ENCODE results near the gene NOXA1. TPM values are rescaled to one million over a fixed set of nuclear protein-coding genes. Genes with fewer than 3 reads are reported as not detected.
"Not testable (repeated sequence)": the region's sequence is repeated elsewhere in the genome, so short reads cannot be mapped to it uniquely, and the experiment has no call there.

Gene NOXA1, protein sequence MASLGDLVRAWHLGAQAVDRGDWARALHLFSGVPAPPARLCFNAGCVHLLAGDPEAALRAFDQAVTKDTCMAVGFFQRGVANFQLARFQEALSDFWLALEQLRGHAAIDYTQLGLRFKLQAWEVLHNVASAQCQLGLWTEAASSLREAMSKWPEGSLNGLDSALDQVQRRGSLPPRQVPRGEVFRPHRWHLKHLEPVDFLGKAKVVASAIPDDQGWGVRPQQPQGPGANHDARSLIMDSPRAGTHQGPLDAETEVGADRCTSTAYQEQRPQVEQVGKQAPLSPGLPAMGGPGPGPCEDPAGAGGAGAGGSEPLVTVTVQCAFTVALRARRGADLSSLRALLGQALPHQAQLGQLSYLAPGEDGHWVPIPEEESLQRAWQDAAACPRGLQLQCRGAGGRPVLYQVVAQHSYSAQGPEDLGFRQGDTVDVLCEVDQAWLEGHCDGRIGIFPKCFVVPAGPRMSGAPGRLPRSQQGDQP
- total RNA-seq: 1.5 and 2.6 TPM in 2 replicates

- peak; percentile 96 for DNase-seq
These were observed at the start of gene NOXA1, which contains the start of gene EXD3 for GRCh38 chr9:137422604-137423513. NOXA1 (plus strand) TSS chr9:137423393; CDS start chr9:137423530, 137 bp downstream. EXD3 (minus strand) TSS chr9:137423162; CDS start chr9:137395357, 27,805 bp downstream.

GRCh38 chr9:137373611-137373980, 49.6 kb upstream of the NOXA1 start:
- DNase-seq: no peak

DNA sequence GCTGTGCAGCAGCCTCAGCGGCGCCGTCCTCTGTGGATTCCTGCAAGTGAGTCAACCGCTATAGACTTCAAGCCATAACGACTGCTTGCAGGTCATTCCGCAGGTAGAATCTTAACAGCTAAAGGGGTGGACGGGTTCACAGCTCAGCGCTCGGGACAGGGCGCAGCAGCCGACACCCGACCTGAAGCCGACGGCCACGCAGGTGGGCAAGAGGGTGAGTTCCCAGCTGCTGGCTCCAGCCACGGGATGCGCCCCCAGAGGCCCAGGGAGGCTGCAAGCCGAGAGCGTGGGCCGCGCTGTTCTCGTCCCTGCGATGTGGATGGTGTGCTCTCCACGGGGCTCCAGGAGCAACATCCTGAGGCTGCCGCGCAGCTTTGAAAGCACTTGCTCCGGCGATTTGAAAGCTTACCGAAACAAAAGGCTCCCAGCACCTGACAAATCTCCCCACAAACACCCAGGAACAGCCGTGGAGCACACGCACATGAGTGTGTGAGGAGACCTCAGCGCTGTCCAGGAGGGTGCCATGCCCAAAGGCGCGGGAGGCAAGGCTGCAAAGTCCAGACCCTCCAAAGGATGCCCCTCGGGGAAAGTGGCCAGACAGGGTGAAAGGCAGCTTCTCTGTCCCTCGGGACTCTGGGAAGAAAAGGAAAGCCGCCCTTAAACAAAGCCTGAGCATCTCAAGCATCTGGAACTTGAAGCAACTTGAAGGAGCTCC, 48.9 kb upstream of the NOXA1 start:
- DNase-seq: no peak

- no peak for DNase-seq
These were observed 47.7 kb upstream of the NOXA1 start for GRCh38 chr9:137375321-137376058.

DNA sequence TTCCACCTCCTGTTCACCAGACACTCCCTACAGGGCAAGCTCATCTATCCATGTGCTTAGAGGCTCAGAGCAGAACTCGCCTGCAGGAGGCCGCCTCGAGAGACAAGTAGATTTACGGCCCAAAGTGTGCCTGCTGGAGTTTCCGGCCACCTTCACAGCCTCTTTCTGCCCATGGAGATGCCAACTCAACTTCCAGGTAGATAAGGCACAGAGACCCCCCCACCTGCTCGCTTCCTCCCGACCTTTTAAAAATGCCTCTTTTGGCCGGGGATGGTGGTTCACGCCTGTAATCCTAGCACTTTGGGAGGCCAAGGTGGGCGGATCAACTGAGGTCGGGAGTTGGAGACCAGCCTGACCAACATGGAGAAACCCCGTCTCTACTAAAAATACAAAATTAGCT, 46.8 kb upstream of the NOXA1 start:
- DNase-seq: no peak

GRCh38 chr9:137378688-137379410, 44.3 kb upstream of the NOXA1 start:
- not testable (repeated sequence) for DNase-seq

DNA sequence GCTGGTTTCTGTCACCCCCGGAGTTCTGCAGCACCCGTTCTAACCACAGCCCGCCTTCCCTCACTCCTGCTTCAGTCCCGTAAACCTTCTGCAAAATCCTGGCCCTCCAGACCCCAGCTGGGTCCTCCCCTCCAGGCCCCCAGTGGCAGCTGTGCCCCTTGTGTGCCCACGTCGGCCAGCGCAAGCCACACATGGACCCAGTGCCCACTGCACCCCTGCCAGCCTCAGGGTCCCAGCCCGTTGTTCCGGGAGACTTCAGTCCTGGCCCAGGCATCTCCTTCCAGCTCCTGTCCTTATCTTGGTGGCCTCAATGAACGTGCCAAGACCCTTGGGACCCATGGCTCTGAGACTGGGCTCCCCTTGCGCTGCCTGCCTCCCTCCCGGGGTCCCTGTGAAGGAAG, 43.4 kb upstream of the NOXA1 start:
- no peak for DNase-seq

DNA sequence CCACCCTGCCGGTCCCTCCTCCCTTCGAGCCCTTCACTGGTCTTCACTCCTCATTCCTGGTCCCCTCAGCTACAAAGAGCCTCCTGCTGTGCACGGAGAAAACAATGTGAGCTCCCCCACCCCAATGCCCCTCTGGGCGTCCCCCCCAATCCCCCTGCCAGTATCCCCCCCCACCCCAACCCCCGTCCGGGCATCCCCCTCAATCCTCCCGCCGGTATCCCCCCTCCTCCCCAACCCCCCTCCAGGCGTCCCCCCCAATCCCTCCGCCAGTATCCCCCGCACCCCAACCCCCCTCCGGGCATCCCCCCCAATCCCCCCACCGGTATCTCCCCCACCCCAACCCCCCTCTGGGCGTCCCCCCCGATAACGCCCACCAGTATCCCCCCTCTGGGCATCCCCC, 43.0 kb upstream of the NOXA1 start:
- DNase-seq: no peak

GRCh38 chr9:137380606-137381005, 42.6 kb upstream of the NOXA1 start:
- DNase-seq: no peak

DNA sequence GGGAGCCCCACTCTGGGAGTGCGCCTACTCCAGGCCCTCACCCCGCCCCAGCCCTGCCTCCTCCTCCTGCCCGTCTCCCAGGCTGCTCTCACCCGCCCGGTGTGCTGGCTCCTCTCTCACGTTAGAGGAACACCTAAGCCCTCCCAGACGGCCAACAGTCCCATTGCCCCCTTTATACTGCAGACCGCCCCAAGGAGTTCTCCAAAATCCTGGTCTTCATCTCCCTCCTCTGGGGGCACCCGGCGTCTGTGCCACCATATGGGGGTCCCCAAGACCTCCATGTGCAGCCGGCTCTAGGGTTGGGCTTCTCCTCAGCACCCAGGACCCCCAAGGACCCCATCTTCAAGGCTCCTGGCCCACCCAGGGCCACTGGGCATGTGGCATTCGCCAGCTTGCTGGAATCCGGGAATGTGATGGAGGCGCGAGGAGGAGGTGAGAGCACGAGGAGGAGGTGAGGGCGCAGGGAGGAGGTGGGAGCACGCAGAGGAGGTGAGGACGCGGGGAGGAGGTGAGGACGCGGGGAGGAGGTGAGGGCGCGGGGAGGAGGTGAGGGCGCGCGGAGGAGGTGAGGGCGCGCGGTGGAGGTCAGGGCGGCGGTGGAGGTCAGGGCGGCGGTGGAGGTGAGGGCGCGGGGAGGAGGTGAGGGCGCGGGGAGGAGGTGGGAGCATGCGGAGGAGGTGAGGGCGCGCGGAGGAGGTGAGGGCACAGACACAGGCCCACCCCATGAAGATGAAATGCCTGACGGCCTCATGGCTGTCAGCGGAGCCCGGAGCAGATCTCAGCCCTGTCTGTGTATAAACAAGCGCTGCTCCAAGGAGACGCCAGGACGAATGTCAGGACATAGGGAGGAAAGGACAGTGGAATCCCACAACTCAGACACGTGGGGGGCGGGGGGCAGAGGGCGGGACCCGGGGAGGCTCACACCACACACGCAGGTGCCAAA, 41.4 kb upstream of the NOXA1 start:
- DNase-seq: no peak

GRCh38 chr9:137382444-137383080, 40.6 kb upstream of the NOXA1 start:
- no peak for DNase-seq

- no peak for DNase-seq
These were observed 40.0 kb upstream of the NOXA1 start for GRCh38 chr9:137383081-137383783.

- DNase-seq: no peak
These were observed 39.1 kb upstream of the NOXA1 start for GRCh38 chr9:137383784-137384756.

DNA sequence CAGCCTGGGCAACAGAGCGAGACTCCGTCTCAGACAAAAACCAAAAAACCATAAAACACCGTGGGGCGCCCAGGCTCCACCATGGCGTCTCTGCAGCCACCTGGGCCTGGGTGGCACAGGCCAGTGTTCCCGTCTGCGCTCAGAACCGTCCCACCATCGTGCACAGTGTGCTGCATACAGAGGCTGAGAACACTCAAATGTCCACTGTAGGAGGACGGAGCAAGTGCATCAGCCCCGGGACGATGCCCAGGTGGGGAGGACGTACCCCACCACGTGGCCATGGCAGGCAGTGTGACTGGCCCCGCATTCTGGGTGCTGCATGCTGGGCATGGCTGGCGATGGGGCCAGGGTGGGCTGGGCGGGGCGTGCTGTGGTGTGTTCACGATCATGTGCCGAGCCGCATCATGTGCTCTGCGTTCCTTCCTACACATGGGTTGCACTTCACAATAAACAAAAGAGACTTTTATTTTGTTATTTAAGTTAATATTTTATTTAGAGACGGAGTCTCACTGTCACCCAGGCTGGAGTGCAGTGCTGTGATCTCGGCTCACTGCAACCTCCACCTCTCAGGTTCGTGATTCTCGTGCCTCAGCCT, 38.0 kb upstream of the NOXA1 start:
- no peak for DNase-seq

DNA sequence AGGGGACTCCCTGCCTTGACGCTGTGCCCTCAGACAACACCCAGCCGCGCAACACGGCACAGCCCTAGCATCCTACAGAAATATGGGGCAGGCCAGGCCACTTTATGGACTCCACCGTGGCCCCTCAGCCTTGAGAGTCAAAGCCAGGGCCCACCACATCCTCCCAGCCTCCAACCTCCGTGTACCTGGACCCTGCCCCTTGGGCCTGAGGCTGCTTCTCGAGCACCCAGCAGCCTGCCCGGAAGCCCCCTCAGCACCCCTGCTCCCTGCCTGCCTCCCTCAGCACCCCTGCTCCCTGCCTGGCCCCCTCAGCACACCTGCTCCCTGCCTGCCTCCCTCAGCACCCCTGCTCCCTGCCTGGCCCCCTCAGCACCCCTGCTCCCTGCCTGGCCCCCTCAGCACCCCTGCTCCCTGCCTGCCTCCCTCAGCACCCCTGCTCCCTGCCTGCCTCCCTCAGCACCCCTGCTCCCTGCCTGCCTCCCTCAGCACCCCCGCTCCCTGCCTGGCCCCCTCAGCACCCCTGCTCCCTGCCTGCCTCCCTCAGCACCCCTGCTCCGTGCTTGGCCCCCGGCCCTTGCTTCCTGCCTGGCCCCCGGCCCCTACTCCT, 36.6 kb upstream of the NOXA1 start:
- DNase-seq: not testable (repeated sequence)

GRCh38 chr9:137387114-137387890, 35.9 kb upstream of the NOXA1 start:
- DNase-seq: peak; percentile 81
